H1 (cell line): ENCODE data around the gene RBM15B. TPM values are rescaled to one million over a fixed set of nuclear protein-coding genes. Genes with fewer than 3 reads are reported as not detected.

Experiments used
- CBX5 ChIP-seq: fragments of 300-800, 300-1000 bp; sonication (generic); IDR thresholded peaks from 2 replicates; pipeline ENCODE4 v1.7.1; 2016; ENCODE audit warnings: antibody characterized with exemption, low read length, low read depth
- CHD1 ChIP-seq: IDR thresholded peaks from 2 replicates; pipeline ENCODE4 v1.6.1; 2012; ENCODE audit warnings: low read depth, low read length, improper control_type of control experiment
- KDM5A ChIP-seq: fragments of 200-600 bp; IDR thresholded peaks from 2 replicates; pipeline ENCODE4 v1.7.1; 2012; ENCODE audit warnings: mild to moderate bottlenecking, low read length, inconsistent platforms, mixed read lengths
- MAFK ChIP-seq: IDR thresholded peaks from 2 replicates; pipeline ENCODE4 v1.6.1; 2012; ENCODE audit warnings: low read depth, mild to moderate bottlenecking, improper control_type of control experiment, low read length
- TAF7 ChIP-seq: optimal IDR thresholded peaks from 2 replicates; pipeline ENCODE3; 2011; ENCODE audit warnings: low read depth, mild to moderate bottlenecking, inconsistent platforms, low read length, moderate library complexity, borderline replicate concordance
- polyA plus RNA-seq, 7 experiments: library from polyadenylated mRNA; depleted of rRNA in 3 of 7; stranded (reverse) in 5 of 7; unstranded in 2 of 7; fragments of >200 nt in 5 of 7; fragments of 200-250 nt in 2 of 7; gene quantifications; 1 replicate in 5 of 7; 2 replicates in 1 of 7; 4 replicates in 1 of 7; pipeline versions ENCODE4 v1.2.1 to v1.2.3, GENCODE V29; 2011 to 2013; ENCODE audit warnings: missing spikeins in 2 of 7, mixed read lengths in 2 of 7
- total RNA-seq: library from RNA; stranded (reverse); fragmentation: NEBNext Ultra II Directional; extraction: Animal tissue kit (Norgen Biotek cat#: 25700); gene quantifications from 2 replicates; pipeline ENCODE4 v1.2.1, GENCODE V29; 2021
- TF ChIP-seq, protein P1 (sequence below): fragments of 300-600 bp; sonication (generic); IDR thresholded peaks from 2 replicates; pipeline ENCODE4 v1.7.1; 2012; ENCODE audit warnings: low read length, moderate library complexity, mild to moderate bottlenecking, inconsistent platforms; ENCODE audit not compliant: insufficient replicate concordance
- TF ChIP-seq, protein P2 (sequence below), 3 experiments: IDR thresholded peaks; 1 replicate in 2 of 3; 2 replicates in 1 of 3; pipeline versions ENCODE4 v1.5.1 to v1.6.1; 2011; ENCODE audit warnings: low read length in 3 of 3, mild to moderate bottlenecking in 3 of 3, inconsistent platforms in 2 of 3, low read depth in 1 of 3, moderate library complexity in 1 of 3; ENCODE audit not compliant: insufficient read depth in 1 of 3; ENCODE audit errors: control extremely low read depth in 1 of 3

RBM15B gene
- total and polyA plus RNA-seq, 2 of the 8 experiments (the other 6 are each of a cell fraction or from before 2014, with no cell fraction given) = 22.2 to 59.1 TPM

- TF ChIP-seq, protein P1, sequence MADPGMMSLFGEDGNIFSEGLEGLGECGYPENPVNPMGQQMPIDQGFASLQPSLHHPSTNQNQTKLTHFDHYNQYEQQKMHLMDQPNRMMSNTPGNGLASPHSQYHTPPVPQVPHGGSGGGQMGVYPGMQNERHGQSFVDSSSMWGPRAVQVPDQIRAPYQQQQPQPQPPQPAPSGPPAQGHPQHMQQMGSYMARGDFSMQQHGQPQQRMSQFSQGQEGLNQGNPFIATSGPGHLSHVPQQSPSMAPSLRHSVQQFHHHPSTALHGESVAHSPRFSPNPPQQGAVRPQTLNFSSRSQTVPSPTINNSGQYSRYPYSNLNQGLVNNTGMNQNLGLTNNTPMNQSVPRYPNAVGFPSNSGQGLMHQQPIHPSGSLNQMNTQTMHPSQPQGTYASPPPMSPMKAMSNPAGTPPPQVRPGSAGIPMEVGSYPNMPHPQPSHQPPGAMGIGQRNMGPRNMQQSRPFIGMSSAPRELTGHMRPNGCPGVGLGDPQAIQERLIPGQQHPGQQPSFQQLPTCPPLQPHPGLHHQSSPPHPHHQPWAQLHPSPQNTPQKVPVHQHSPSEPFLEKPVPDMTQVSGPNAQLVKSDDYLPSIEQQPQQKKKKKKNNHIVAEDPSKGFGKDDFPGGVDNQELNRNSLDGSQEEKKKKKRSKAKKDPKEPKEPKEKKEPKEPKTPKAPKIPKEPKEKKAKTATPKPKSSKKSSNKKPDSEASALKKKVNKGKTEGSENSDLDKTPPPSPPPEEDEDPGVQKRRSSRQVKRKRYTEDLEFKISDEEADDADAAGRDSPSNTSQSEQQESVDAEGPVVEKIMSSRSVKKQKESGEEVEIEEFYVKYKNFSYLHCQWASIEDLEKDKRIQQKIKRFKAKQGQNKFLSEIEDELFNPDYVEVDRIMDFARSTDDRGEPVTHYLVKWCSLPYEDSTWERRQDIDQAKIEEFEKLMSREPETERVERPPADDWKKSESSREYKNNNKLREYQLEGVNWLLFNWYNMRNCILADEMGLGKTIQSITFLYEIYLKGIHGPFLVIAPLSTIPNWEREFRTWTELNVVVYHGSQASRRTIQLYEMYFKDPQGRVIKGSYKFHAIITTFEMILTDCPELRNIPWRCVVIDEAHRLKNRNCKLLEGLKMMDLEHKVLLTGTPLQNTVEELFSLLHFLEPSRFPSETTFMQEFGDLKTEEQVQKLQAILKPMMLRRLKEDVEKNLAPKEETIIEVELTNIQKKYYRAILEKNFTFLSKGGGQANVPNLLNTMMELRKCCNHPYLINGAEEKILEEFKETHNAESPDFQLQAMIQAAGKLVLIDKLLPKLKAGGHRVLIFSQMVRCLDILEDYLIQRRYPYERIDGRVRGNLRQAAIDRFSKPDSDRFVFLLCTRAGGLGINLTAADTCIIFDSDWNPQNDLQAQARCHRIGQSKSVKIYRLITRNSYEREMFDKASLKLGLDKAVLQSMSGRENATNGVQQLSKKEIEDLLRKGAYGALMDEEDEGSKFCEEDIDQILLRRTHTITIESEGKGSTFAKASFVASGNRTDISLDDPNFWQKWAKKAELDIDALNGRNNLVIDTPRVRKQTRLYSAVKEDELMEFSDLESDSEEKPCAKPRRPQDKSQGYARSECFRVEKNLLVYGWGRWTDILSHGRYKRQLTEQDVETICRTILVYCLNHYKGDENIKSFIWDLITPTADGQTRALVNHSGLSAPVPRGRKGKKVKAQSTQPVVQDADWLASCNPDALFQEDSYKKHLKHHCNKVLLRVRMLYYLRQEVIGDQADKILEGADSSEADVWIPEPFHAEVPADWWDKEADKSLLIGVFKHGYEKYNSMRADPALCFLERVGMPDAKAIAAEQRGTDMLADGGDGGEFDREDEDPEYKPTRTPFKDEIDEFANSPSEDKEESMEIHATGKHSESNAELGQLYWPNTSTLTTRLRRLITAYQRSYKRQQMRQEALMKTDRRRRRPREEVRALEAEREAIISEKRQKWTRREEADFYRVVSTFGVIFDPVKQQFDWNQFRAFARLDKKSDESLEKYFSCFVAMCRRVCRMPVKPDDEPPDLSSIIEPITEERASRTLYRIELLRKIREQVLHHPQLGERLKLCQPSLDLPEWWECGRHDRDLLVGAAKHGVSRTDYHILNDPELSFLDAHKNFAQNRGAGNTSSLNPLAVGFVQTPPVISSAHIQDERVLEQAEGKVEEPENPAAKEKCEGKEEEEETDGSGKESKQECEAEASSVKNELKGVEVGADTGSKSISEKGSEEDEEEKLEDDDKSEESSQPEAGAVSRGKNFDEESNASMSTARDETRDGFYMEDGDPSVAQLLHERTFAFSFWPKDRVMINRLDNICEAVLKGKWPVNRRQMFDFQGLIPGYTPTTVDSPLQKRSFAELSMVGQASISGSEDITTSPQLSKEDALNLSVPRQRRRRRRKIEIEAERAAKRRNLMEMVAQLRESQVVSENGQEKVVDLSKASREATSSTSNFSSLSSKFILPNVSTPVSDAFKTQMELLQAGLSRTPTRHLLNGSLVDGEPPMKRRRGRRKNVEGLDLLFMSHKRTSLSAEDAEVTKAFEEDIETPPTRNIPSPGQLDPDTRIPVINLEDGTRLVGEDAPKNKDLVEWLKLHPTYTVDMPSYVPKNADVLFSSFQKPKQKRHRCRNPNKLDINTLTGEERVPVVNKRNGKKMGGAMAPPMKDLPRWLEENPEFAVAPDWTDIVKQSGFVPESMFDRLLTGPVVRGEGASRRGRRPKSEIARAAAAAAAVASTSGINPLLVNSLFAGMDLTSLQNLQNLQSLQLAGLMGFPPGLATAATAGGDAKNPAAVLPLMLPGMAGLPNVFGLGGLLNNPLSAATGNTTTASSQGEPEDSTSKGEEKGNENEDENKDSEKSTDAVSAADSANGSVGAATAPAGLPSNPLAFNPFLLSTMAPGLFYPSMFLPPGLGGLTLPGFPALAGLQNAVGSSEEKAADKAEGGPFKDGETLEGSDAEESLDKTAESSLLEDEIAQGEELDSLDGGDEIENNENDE = no peak
- TF ChIP-seq TAF7 (no peak), KDM5A (no peak), MAFK (no peak), CHD1 (no peak), CBX5 (no peak)
- TF ChIP-seq, protein P2, sequence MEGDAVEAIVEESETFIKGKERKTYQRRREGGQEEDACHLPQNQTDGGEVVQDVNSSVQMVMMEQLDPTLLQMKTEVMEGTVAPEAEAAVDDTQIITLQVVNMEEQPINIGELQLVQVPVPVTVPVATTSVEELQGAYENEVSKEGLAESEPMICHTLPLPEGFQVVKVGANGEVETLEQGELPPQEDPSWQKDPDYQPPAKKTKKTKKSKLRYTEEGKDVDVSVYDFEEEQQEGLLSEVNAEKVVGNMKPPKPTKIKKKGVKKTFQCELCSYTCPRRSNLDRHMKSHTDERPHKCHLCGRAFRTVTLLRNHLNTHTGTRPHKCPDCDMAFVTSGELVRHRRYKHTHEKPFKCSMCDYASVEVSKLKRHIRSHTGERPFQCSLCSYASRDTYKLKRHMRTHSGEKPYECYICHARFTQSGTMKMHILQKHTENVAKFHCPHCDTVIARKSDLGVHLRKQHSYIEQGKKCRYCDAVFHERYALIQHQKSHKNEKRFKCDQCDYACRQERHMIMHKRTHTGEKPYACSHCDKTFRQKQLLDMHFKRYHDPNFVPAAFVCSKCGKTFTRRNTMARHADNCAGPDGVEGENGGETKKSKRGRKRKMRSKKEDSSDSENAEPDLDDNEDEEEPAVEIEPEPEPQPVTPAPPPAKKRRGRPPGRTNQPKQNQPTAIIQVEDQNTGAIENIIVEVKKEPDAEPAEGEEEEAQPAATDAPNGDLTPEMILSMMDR (IDR thresholded peaks at IDR 0.05; ENCODE audit: control extremely low read depth in 1 of 3, insufficient read depth in 1 of 3, low read depth in 1 of 3, low read length in 3 of 3) = no peak
Observed at GRCh38 chr3:51392355-51393133, 1.5 kb downstream of the RBM15B start (continued).
